Adrenal gland (tissue), 12 donors: ENCODE data around the gene NKAIN2. TPM values are rescaled to one million over a fixed set of nuclear protein-coding genes. Genes with fewer than 3 reads are reported as not detected.

Source experiments
- DNase-seq, 7 donors: peaks; one replicate each; pipeline ENCODE4 v3.0.0-alpha.2; 2019 to 2020
- H3K27ac ChIP-seq, 5 donors: fragments of 200-600 bp; sonication (generic) in 4 of 5; 1 replicate in 3 of 5; 2 replicates in 2 of 5; pipeline versions ENCODE4 v1.5.1 to v1.8.0; 2016 to 2020; ENCODE audit warnings: mild to moderate bottlenecking in 1 of 5
- H3K27me3 ChIP-seq: fragments of 200-600 bp; 2 replicates; pipeline ENCODE4 v1.8.0; 2021
- H3K36me3 ChIP-seq, 2 donors: fragments of 200-600 bp; replicated peaks in 1 of 2; 1 replicate in 1 of 2; 2 replicates in 1 of 2; pipeline versions ENCODE4 v1.5.1 to v1.8.0; 2018 to 2022
- H3K4me1 ChIP-seq, 2 donors: fragments of 200-600 bp; replicated peaks in 1 of 2; 1 replicate in 1 of 2; 2 replicates in 1 of 2; pipeline versions ENCODE4 v1.5.1 to v1.8.0; 2018 to 2021
- H3K4me3 ChIP-seq, 4 donors: fragments of 200-600 bp; sonication (generic) in 3 of 4; one replicate each; pipeline ENCODE4 v1.5.1; 2016 to 2018
- H3K9me3 ChIP-seq, 3 donors: fragments of 200-600 bp; sonication (generic) in 1 of 3; replicated peaks in 1 of 3; 1 replicate in 2 of 3; 2 replicates in 1 of 3; pipeline versions ENCODE4 v1.5.1 to v1.8.0; 2016 to 2021
- POLR2A ChIP-seq, 2 donors: fragments of 450-650 bp; IDR thresholded peaks; one replicate each; pipeline ENCODE4 v1.6.1; 2017; ENCODE audit warnings: antibody characterized with exemption in 2 of 2, mild to moderate bottlenecking in 2 of 2, moderate library complexity in 1 of 2
- WGBS, 4 donors: extraction: QIAGEN DNeasy Blood & Tissue Kit in 2 of 4; methylation state at CpG; one replicate each; pipeline versions ENCODE4 v1.1.5 to v1.1.7; 2013 to 2017; 5-methylcytosine and 5-hydroxymethylcytosine counted together
- intact Hi-C, 2 donors: fragments of 100-400 bp; cut with DNase I; formaldehyde crosslinking; loops; one replicate each; pipeline versions ENCODE4 v1.14.1 to v1.15.0; 2022 to 2023
- polyA plus RNA-seq, 3 donors: library from polyadenylated mRNA; stranded (reverse); fragments of 200-250 nt in 2 of 3; fragments of 350-450 nt in 1 of 3; fragmentation: Illumina TruSeq in 1 of 3; extraction: RNeasy Lipid Tissue Mini Kit (QIAGEN cat#74804) in 1 of 3; gene quantifications; one replicate each; pipeline ENCODE4 v1.2.3, GENCODE V29; 2013 to 2014
- total RNA-seq, 9 donors: library from RNA; depleted of rRNA in 4 of 9; stranded (reverse); fragments of >200 nt in 4 of 9; fragments of 120-200 nt in 1 of 9; fragmentation: NEBNext Ultra II Directional in 1 of 9; extraction: Animal tissue kit (Norgen Biotek cat#: 25700) in 1 of 9; gene quantifications; one replicate each; pipeline versions ENCODE4 v1.1.0 to v1.2.4, GENCODE V29; 2013 to 2023
- TF ChIP-seq, protein P1 (sequence below), 6 experiments: fragments of 450-650 bp in 4 of 6; fragments of 200-600 bp in 2 of 6; sonication (generic) in 1 of 6; IDR thresholded peaks; 1 replicate in 5 of 6; 2 replicates in 1 of 6; pipeline versions ENCODE4 v1.5.1 to v1.8.0; 2016 to 2021; ENCODE audit warnings: antibody characterized with exemption in 6 of 6, mild to moderate bottlenecking in 2 of 6, moderate library complexity in 1 of 6
- donor health status: healthy with polysubstance abuse.
- donor health status: Bipolar disorder and iron deficiency.
- donor health status: DM: yes; HTN: yes; CAD: no.
- donor health status: DM: no; HTN: no; CAD: no.
- donor health status: DM: no; HTN: no; CAD: no.
- donor health status: DM: yes; HTN: yes; CAD: no.

NKAIN2 gene
- total and polyA plus RNA-seq, 12 donors: under 0.01 to 0.61 (median 0.23) TPM; not detected in 3

DNA sequence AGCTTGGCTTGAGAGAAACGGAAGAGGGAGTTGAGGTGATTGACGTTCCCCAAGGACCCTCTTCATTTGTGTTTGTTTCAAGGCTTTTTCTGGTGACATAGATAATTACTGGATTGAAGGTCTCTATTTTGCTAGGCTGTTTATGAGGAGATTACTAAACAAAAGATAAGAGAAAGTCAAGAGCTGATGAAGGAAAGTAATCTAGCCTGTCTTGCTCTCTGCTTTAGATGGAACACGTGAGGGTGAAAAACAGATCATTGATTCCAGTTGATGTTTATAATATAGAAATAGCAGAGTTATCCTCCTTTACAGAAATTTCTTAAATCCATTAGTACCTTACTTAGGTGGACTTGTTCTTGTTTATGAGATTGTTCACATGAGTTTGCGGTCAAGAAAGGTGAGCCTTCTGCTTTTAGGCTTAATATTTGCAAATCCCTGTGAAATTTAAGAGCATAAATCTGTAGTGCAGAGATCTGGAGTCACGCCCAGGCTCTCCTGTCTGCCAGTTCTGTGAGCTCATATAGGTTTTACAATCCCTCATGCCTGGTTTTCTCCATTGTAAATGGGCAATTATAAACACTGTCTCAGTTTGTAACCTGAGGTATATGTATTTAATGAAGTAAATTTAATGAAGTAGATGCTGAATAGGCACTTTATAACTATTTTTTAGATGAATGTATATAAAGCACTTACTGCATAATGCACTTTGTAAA lies 272.8 kb downstream of the NKAIN2 start:
- no peaks in the 10 kb centered on the region for H3K27me3 ChIP-seq
- intact Hi-C loops: no loop called here
- no peak overlapping the region for H3K27ac ChIP-seq
- no peaks in the 10 kb centered on the region for H3K9me3 ChIP-seq
- H3K36me3 ChIP-seq: no peaks in the 10 kb centered on the region
- H3K4me3 ChIP-seq: no peak overlapping the region
- no peaks in the 10 kb centered on the region for H3K4me1 ChIP-seq
- no peak for TF ChIP-seq POLR2A (IDR thresholded peaks at IDR 0.05)
- TF ChIP-seq, protein P1, sequence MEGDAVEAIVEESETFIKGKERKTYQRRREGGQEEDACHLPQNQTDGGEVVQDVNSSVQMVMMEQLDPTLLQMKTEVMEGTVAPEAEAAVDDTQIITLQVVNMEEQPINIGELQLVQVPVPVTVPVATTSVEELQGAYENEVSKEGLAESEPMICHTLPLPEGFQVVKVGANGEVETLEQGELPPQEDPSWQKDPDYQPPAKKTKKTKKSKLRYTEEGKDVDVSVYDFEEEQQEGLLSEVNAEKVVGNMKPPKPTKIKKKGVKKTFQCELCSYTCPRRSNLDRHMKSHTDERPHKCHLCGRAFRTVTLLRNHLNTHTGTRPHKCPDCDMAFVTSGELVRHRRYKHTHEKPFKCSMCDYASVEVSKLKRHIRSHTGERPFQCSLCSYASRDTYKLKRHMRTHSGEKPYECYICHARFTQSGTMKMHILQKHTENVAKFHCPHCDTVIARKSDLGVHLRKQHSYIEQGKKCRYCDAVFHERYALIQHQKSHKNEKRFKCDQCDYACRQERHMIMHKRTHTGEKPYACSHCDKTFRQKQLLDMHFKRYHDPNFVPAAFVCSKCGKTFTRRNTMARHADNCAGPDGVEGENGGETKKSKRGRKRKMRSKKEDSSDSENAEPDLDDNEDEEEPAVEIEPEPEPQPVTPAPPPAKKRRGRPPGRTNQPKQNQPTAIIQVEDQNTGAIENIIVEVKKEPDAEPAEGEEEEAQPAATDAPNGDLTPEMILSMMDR (IDR thresholded peaks at IDR 0.05): no peak
- 43 to 52% (median 46%) methylated on average over 5 of the region's 5 CpGs for WGBS, 4 donors
- DNase-seq: no peak

DNA sequence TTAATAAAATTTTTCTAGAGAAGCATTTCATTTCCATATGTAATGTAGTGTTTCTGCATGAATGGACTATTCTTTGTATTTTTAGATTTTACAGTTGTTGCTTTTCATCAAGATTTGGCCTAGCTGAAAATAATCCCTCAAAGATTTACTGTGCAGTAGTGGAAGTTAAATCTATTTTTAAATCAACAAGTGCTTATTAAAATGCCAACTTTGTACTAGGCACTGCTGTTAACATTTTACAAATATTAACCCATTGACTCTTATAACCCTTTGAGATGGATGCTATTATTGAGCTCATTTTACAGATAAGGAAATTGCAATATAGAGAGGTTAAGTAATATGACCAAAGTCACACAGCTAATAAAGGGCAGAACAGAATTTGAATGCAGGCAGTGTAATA lies 274.5 kb downstream of the NKAIN2 start:
- Histone ChIP-seq H3K4me3 (no peak overlapping the region), H3K36me3 (no peaks in the 10 kb centered on the region), H3K9me3 (no peaks in the 10 kb centered on the region), H3K27me3 (no peaks in the 10 kb centered on the region), H3K4me1 (no peaks in the 10 kb centered on the region), H3K27ac (no peak overlapping the region)
- DNase-seq: no peak
- intact Hi-C loops: no loop called here
- TF ChIP-seq, protein P1 (IDR thresholded peaks at IDR 0.05): no peak
- no peak for TF ChIP-seq POLR2A (IDR thresholded peaks at IDR 0.05)

DNA sequence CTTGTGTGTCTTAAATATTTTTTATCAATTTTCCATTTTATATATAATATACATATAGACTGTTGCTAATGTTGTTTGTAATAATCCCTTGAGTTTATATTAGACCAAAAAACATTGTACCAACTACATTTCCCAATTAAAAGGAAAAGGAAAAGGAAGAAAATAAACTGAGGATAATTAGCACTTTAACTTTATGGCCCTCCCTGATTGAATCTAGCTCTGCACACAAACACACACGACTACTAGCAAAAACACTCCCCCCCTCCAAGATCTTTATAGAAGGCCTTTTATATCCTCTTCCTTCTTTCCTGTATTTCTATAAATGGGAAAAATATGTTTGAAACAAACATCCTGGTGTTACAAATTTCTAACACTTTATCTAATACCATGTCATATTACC lies 276.8 kb downstream of the NKAIN2 start:
- Histone ChIP-seq H3K4me1 (no peaks in the 10 kb centered on the region), H3K27me3 (no peaks in the 10 kb centered on the region), H3K27ac (no peak overlapping the region), H3K4me3 (no peak overlapping the region), H3K36me3 (no peaks in the 10 kb centered on the region), H3K9me3 (no peaks in the 10 kb centered on the region)
- TF ChIP-seq, protein P1 (IDR thresholded peaks at IDR 0.05): no peak
- TF ChIP-seq POLR2A (IDR thresholded peaks at IDR 0.05): no peak
- intact Hi-C loops: no loop called here
- WGBS, 4 donors: 47 to 61% (median 57%) methylated on average over 1 of the region's 1 CpG
- no peak for DNase-seq

DNA sequence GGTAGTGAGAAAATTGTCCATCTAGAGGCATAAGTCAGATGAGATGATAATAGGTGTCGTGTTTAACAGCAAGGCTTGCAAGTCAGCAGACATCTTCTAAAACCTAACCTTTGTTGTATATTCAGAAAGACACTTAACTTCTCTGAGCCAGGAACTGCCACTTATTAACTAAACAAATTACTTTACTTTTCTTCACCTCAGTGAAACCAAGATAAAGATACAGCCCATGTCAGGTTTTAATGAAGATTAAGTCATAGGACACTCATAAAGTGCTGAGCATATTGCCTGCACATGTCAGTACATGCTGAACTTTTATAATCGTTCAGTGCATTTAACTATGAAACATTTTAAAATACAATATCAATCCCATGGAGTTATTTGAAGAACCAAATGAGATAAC lies 286.8 kb downstream of the NKAIN2 start:
- H3K27me3 ChIP-seq: no peaks in the 10 kb centered on the region
- H3K4me1 ChIP-seq: no peaks in the 10 kb centered on the region
- H3K4me3 ChIP-seq: no peak overlapping the region
- no peaks in the 10 kb centered on the region for H3K9me3 ChIP-seq
- no peak overlapping the region for H3K27ac ChIP-seq
- intact Hi-C loops: no loop called here
- TF ChIP-seq, protein P1 (IDR thresholded peaks at IDR 0.05): no peak
- TF ChIP-seq POLR2A (IDR thresholded peaks at IDR 0.05): no peak
- DNase-seq: no peak
- 38 to 54% (median 45%) methylated on average over 2 of the region's 2 CpGs for WGBS, 4 donors
- no peaks in the 10 kb centered on the region for H3K36me3 ChIP-seq
